HepG2 (cell line): ENCODE data around the gene AFDN. TPM values are rescaled to one million over a fixed set of nuclear protein-coding genes. Genes with fewer than 3 reads are reported as not detected.

Experiments
- DPF2 ChIP-seq: sonication (generic); formaldehyde crosslinking; IDR thresholded peaks from 2 replicates; pipeline ENCODE4 v1.4.0; 2020; ENCODE audit warnings: mild to moderate bottlenecking, low read depth, missing genetic modification reagents, borderline replicate concordance
- HINFP ChIP-seq: sonication (generic); formaldehyde crosslinking; IDR thresholded peaks from 2 replicates; pipeline ENCODE4 v1.4.0; 2020; ENCODE audit warnings: low read depth, mild to moderate bottlenecking, missing genetic modification reagents
- MLXIP ChIP-seq: sonication (generic); formaldehyde crosslinking; IDR thresholded peaks from 2 replicates; pipeline ENCODE4 v1.9.0; 2021; ENCODE audit warnings: missing genetic modification reagents, borderline replicate concordance
- MXD4 ChIP-seq: IDR thresholded peaks from 2 replicates; pipeline ENCODE4 v1.6.1; 2016; ENCODE audit warnings: mild to moderate bottlenecking, missing biosample characterization, missing genetic modification reagents
- REST ChIP-seq, 2 experiments: IDR thresholded peaks; 2 replicates each; pipeline ENCODE4 v1.6.1; 2011 to 2012; ENCODE audit warnings: low read length in 2 of 2, borderline replicate concordance in 1 of 2, low read depth in 1 of 2, mild to moderate bottlenecking in 1 of 2, moderate library complexity in 1 of 2
- SMARCC2 ChIP-seq: fragments of 450-650 bp; IDR thresholded peaks from 2 replicates; pipeline ENCODE4 v1.6.1; 2017; ENCODE audit warnings: antibody characterized with exemption, mild to moderate bottlenecking
- TFAP4 ChIP-seq: sonication (generic); IDR thresholded peaks from 2 replicates; pipeline ENCODE4 v1.6.1; 2016; ENCODE audit warnings: low read depth, borderline replicate concordance
- TFDP2 ChIP-seq: sonication (generic); formaldehyde crosslinking; IDR thresholded peaks from 2 replicates; pipeline ENCODE4 v1.4.0; 2020; ENCODE audit warnings: missing genetic modification reagents
- ZNF18 ChIP-seq: sonication (generic); formaldehyde crosslinking; IDR thresholded peaks from 2 replicates; pipeline ENCODE4 v1.8.0; 2022; ENCODE audit warnings: mild to moderate bottlenecking, missing genetic modification reagents; ENCODE audit not compliant: insufficient replicate concordance
- ZNF564 ChIP-seq: sonication (generic); formaldehyde crosslinking; IDR thresholded peaks from 2 replicates; pipeline ENCODE4 v1.8.1; 2023; ENCODE audit warnings: mild to moderate bottlenecking, missing genetic modification reagents
- ZNF597 ChIP-seq: sonication (generic); formaldehyde crosslinking; IDR thresholded peaks from 2 replicates; pipeline ENCODE4 v1.5.0; 2020; ENCODE audit warnings: missing genetic modification reagents
- polyA plus RNA-seq, 8 experiments: library from polyadenylated mRNA; depleted of rRNA in 3 of 8; stranded (reverse) in 7 of 8; unstranded in 1 of 8; fragments of >200 nt; fragmentation: Illumina TruSeq in 4 of 8; extraction: Trizol in 4 of 8; gene quantifications; 2 replicates each; pipeline versions ENCODE4 v1.2.1 to v1.2.3, GENCODE V29; 2011 to 2016; ENCODE audit warnings: low read depth in 4 of 8, missing spikeins in 1 of 8, mixed read lengths in 1 of 8; ENCODE audit not compliant: insufficient read depth in 1 of 8
- total RNA-seq, 5 experiments: library from RNA; depleted of rRNA; stranded (reverse); fragments of >200 nt; fragmentation: Illumina TruSeq; extraction: Trizol; gene quantifications; 2 replicates each; pipeline ENCODE4 v1.2.3, GENCODE V29; 2016; ENCODE audit warnings: low read depth in 1 of 5

The AFDN gene
- total and polyA plus RNA-seq, 2 of the 13 experiments (the other 11 are each of a cell fraction or from before 2014, with no cell fraction given) = 136 to 151 TPM

GRCh38 chr6:167815296-167815980 lies 11.3 kb upstream of the AFDN start (continued):
- no peak for TF ChIP-seq TFDP2
- no peak for TF ChIP-seq HINFP (CRISPR knock-in tag)
- no peak for TF ChIP-seq ZNF564 (CRISPR knock-in tag)
- no peak for TF ChIP-seq MXD4 (CRISPR knock-in tag)
- no peak for TF ChIP-seq MLXIP (CRISPR knock-in tag)
- no peak for TF ChIP-seq DPF2
- TF ChIP-seq TFAP4 = no peak
- TF ChIP-seq ZNF597 (CRISPR knock-in tag) = no peak
- TF ChIP-seq SMARCC2 = no peak
- TF ChIP-seq ZNF18 (CRISPR knock-in tag) = no peak
- no peak for TF ChIP-seq REST (IDR thresholded peaks at IDR 0.05; ENCODE audit: borderline replicate concordance in 1 of 2, low read depth in 1 of 2, low read length in 2 of 2)
